IMR-90 (cell line): ENCODE data around the gene FGF12. TPM values are rescaled to one million over a fixed set of nuclear protein-coding genes. Genes with fewer than 3 reads are reported as not detected.

ENCODE experiments used
- ATAC-seq: fragments of 200-7000 bp; cut with Tn5 transposase; 2 replicates; pipeline ENCODE4 v1.9.1; 2020; ENCODE audit warnings: low read depth, mild to moderate bottlenecking, moderate library complexity
- BruUV-seq: library from RNA; stranded (reverse); fragments of 400-500 nt; replicated peaks from 2 replicates; lab custom pipeline; 2021; lab: Mats Ljungman, UMichigan
- CTCF ChIA-PET: fragments of 300-600 bp; formaldehyde crosslinking; extraction: SDS; loops from one replicate; lab custom pipeline; 2021; ENCODE audit warnings: antibody characterized with exemption; lab: Yijun Ruan, JAX
- POLR2A ChIA-PET: fragments of 300-600 bp; sonication (Branson Sonifier 250); formaldehyde crosslinking; loops from one replicate; lab custom pipeline; 2022; ENCODE audit warnings: antibody characterized with exemption; ENCODE audit not compliant: unreplicated experiment; lab: Charles Lee
- DNase-seq: peaks from one replicate; pipeline ENCODE4 v3.0.0; 2013
- H2AFZ ChIP-seq: replicated peaks from 2 replicates; pipeline ENCODE3; 2013; ENCODE audit warnings: low read length, mild to moderate bottlenecking; ENCODE audit not compliant: poor library complexity
- H2AK5ac ChIP-seq: 2 replicates; pipeline ENCODE4 v1.6.1; 2013; ENCODE audit warnings: low read depth, low read length, inconsistent platforms
- H2AK9ac ChIP-seq: replicated peaks from 2 replicates; pipeline ENCODE3; 2013; ENCODE audit warnings: mild to moderate bottlenecking, low read depth, low read length, moderate library complexity; ENCODE audit not compliant: poor library complexity
- H2BK120ac ChIP-seq: 2 replicates; pipeline ENCODE4 v1.6.1; 2013; ENCODE audit warnings: low read depth, low read length, inconsistent platforms
- H2BK15ac ChIP-seq: 3 replicates; pipeline ENCODE4 v1.6.1; 2013; ENCODE audit warnings: low read depth, low read length, inconsistent platforms
- H2BK20ac ChIP-seq: 2 replicates; pipeline ENCODE4 v1.6.1; 2013; ENCODE audit warnings: low read depth, mild to moderate bottlenecking, inconsistent platforms, low read length, moderate library complexity
- H2BK5ac ChIP-seq: 2 replicates; pipeline ENCODE4 v1.6.1; 2013; ENCODE audit warnings: mild to moderate bottlenecking, low read depth, low read length, inconsistent platforms; ENCODE audit not compliant: poor library complexity, severe bottlenecking
- H3K14ac ChIP-seq: replicated peaks from 2 replicates; pipeline ENCODE4 v1.6.1; 2013; ENCODE audit warnings: low read depth, low read length, inconsistent platforms
- H3K18ac ChIP-seq: 2 replicates; pipeline ENCODE4 v1.6.1; 2013; ENCODE audit warnings: low read depth, low read length, control low read depth
- H3K23ac ChIP-seq: 2 replicates; pipeline ENCODE4 v1.6.1; 2013; ENCODE audit warnings: low read depth, low read length, inconsistent platforms
- H3K27ac ChIP-seq: 2 replicates; pipeline ENCODE4 v1.5.1; 2013; ENCODE audit warnings: mild to moderate bottlenecking, control low read depth, low read length; ENCODE audit not compliant: insufficient read depth
- H3K27me3 ChIP-seq: 2 replicates; pipeline ENCODE4 v1.6.1; 2013; ENCODE audit warnings: low read length; ENCODE audit not compliant: control insufficient read depth, insufficient read depth
- H3K36me3 ChIP-seq: 2 replicates; pipeline ENCODE4 v1.6.1; 2013; ENCODE audit warnings: low read length, mixed read lengths; ENCODE audit not compliant: control insufficient read depth, insufficient read depth
- H3K4ac ChIP-seq: 2 replicates; pipeline ENCODE4 v1.6.1; 2013; ENCODE audit warnings: low read depth, low read length, inconsistent platforms
- H3K4me1 ChIP-seq: 2 replicates; pipeline ENCODE4 v1.6.1; 2013; ENCODE audit warnings: low read length, mixed read lengths; ENCODE audit not compliant: control insufficient read depth, insufficient read depth
- H3K4me2 ChIP-seq: 2 replicates; pipeline ENCODE4 v1.6.1; 2013; ENCODE audit warnings: low read depth, mild to moderate bottlenecking, control low read depth, low read length, moderate library complexity
- H3K4me3 ChIP-seq: 2 replicates; pipeline ENCODE4 v1.5.1; 2013; ENCODE audit warnings: low read depth, mild to moderate bottlenecking, control low read depth, low read length, moderate library complexity; ENCODE audit not compliant: insufficient read depth
- H3K56ac ChIP-seq: 2 replicates; pipeline ENCODE4 v1.6.1; 2013; ENCODE audit warnings: low read length, inconsistent platforms; ENCODE audit not compliant: insufficient read depth; ENCODE audit errors: extremely low read depth
- H3K79me1 ChIP-seq, 2 experiments: 2 replicates each; pipeline ENCODE4 v1.6.1; 2013; ENCODE audit warnings: low read length in 2 of 2, inconsistent platforms in 1 of 2, low read depth in 1 of 2
- H3K9ac ChIP-seq: 2 replicates; pipeline ENCODE4 v1.6.1; 2013; ENCODE audit warnings: low read depth, low read length, control low read depth
- H3K9me1 ChIP-seq: 2 replicates; pipeline ENCODE4 v1.6.1; 2013; ENCODE audit warnings: low read length, inconsistent platforms; ENCODE audit not compliant: insufficient read depth
- H3K9me3 ChIP-seq: 2 replicates; pipeline ENCODE4 v1.6.1; 2013; ENCODE audit warnings: low read length; ENCODE audit not compliant: control insufficient read depth, insufficient read depth
- H4K20me1 ChIP-seq: 2 replicates; pipeline ENCODE4 v1.6.1; 2013; ENCODE audit warnings: low read length, inconsistent platforms; ENCODE audit not compliant: insufficient read depth
- H4K5ac ChIP-seq: 2 replicates; pipeline ENCODE4 v1.6.1; 2013; ENCODE audit warnings: mild to moderate bottlenecking, low read depth, low read length, control low read depth
- H4K8ac ChIP-seq, 2 experiments: 2 replicates each; pipeline ENCODE4 v1.6.1; 2013; ENCODE audit warnings: low read depth in 2 of 2, low read length in 2 of 2, control low read depth in 1 of 2, inconsistent platforms in 1 of 2
- H4K91ac ChIP-seq: 2 replicates; pipeline ENCODE4 v1.6.1; 2013; ENCODE audit warnings: low read depth, low read length, inconsistent platforms; ENCODE audit not compliant: insufficient read depth
- BHLHE40 ChIP-seq: fragments of 150-350 bp; IDR thresholded peaks from 2 replicates; pipeline ENCODE4 v1.6.1; 2016; ENCODE audit warnings: mild to moderate bottlenecking, low read depth, low read length
- CEBPB ChIP-seq: IDR thresholded peaks from 2 replicates; pipeline ENCODE4 v1.6.1; 2012; ENCODE audit warnings: low read depth, low read length, improper control_type of control experiment
- CHD1 ChIP-seq: IDR thresholded peaks from 2 replicates; pipeline ENCODE4 v1.6.1; 2012; ENCODE audit warnings: low read depth, low read length, improper control_type of control experiment
- ELK1 ChIP-seq: fragments of 150-350 bp; IDR thresholded peaks from 2 replicates; pipeline ENCODE4 v1.6.1; 2016; ENCODE audit warnings: low read depth, mild to moderate bottlenecking, low read length, moderate library complexity, borderline replicate concordance
- MAFK ChIP-seq: IDR thresholded peaks from 2 replicates; pipeline ENCODE4 v1.6.1; 2012; ENCODE audit warnings: low read depth, low read length, improper control_type of control experiment
- MAZ ChIP-seq: IDR thresholded peaks from 2 replicates; pipeline ENCODE4 v1.6.1; 2012; ENCODE audit warnings: low read depth, mild to moderate bottlenecking, low read length, improper control_type of control experiment, moderate library complexity, borderline replicate concordance
- MXI1 ChIP-seq: IDR thresholded peaks from 2 replicates; pipeline ENCODE4 v1.6.1; 2012; ENCODE audit warnings: low read depth, mild to moderate bottlenecking, low read length, moderate library complexity, borderline replicate concordance
- NFE2L2 ChIP-seq: fragments of 150-350 bp; IDR thresholded peaks from 2 replicates; pipeline ENCODE4 v1.6.1; 2016; ENCODE audit warnings: low read depth, mild to moderate bottlenecking, low read length
- POLR2A ChIP-seq: IDR thresholded peaks from 2 replicates; pipeline ENCODE4 v1.6.1; 2012; ENCODE audit warnings: mild to moderate bottlenecking, low read depth, low read length
- RAD21 ChIP-seq: IDR thresholded peaks from 2 replicates; pipeline ENCODE4 v1.6.1; 2012; ENCODE audit warnings: low read length, improper control_type of control experiment
- RCOR1 ChIP-seq: IDR thresholded peaks from 2 replicates; pipeline ENCODE4 v1.6.1; 2012; ENCODE audit warnings: mild to moderate bottlenecking, low read length, improper control_type of control experiment; ENCODE audit not compliant: insufficient replicate concordance
- SMC3 ChIP-seq: fragments of 150-350 bp; IDR thresholded peaks from 2 replicates; pipeline ENCODE4 v1.6.1; 2016; ENCODE audit warnings: low read depth, mild to moderate bottlenecking, antibody characterized with exemption, low read length, moderate library complexity
- WGBS, 2 experiments: methylation state at CpG; one replicate each; pipeline versions ENCODE4 v1.1.5 to v1.1.7; 2013; ENCODE audit warnings: missing lambda C conversion rate in 2 of 2; ENCODE audit not compliant: insufficient read length in 1 of 2; ENCODE audit errors: extremely low coverage in 2 of 2; 5-methylcytosine and 5-hydroxymethylcytosine counted together
- dilution Hi-C: fragments of 300-500 bp; cut with HindIII; formaldehyde crosslinking; loops from one replicate; pipeline ENCODE4 v1.14.3; 2018; ENCODE audit warnings: low sequenced_read_pairs; ENCODE audit not compliant: unreplicated experiment
- in situ Hi-C: fragments of 300-500 bp; cut with MboI; formaldehyde crosslinking; loops from 3 replicates; pipeline ENCODE4 v1.14.3; 2019; ENCODE audit warnings: low sequenced_read_pairs, inconsistent platforms, mixed read lengths
- intact Hi-C: fragments of 100-400 bp; cut with micrococcal nuclease; formaldehyde crosslinking; loops from 2 replicates; pipeline ENCODE4 v1.10.0; 2022
- polyA plus RNA-seq, 3 experiments: library from polyadenylated mRNA; depleted of rRNA; stranded (reverse); fragments of >200 nt; gene quantifications; 2 replicates each; pipeline ENCODE4 v1.2.3, GENCODE V29; 2012; ENCODE audit warnings: low replicate concordance in 1 of 3
- total RNA-seq: library from RNA; depleted of rRNA; stranded (reverse); fragments of >200 nt; gene quantifications from 2 replicates; pipeline ENCODE4 v1.2.3, GENCODE V29; 2012

Gene FGF12
- total and polyA plus RNA-seq, 2 of the 4 experiments (the other 2 are of a cell fraction) = not detected

DNA sequence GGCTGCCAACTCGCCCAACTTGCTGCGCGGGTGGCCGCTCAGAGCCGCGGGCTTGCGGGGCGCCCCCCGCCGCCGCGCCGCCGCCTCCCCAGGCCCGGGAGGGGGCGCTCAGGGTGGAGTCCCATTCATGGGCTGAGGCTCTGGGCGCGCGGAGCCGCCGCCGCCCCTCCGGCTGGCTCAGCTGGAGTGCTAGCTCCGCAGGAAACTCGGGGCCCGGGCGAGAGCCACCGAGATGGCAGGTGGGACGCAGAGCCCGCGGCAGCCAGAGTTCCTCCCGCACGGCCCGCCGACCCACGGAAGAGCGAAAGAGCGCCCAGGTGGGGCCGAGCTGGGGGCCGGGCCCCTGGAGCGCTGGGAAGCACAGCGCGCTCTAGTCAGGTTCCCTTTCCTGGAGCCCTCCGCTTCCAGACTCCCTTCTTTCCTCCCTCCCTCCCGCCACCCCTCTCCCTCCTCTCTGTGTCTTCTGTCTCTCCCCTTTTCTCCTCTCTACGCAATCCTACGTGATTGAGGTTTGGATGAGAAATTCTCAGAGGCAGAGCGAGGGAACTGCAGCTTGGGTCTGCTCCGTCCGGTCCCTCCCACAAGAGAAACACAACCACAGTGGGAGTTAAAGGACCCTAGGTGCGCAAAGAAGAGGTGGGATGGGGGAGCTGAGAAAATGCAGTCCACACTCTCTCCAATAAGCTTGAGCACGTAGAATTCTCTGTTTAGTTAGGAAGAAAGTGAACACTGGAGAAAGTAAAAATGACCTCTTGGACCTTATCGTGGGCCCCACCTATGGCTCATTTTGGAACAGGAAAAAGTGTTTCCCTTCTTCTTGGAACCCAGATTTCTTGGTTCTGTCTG, 317.3 kb downstream of the FGF12 start:
- Histone ChIP-seq H3K4me2 (no peak overlapping the region), H3K27me3 (peaks cover 10% of the 10 kb centered on the region; the same call in 1 of the 2 replicates), H4K91ac (no peak overlapping the region), H2AK5ac (no peak overlapping the region), H3K14ac (no peak overlapping the region), H2BK20ac (no peak overlapping the region), H3K4ac (no peak overlapping the region), H4K8ac (no peak overlapping the region), H4K20me1 (no peaks in the 10 kb centered on the region), H3K36me3 (no peaks in the 10 kb centered on the region), H3K4me3 (no peak overlapping the region), H3K9me3 (no peaks in the 10 kb centered on the region), H3K56ac (no peak overlapping the region), H3K9ac (no peak overlapping the region), H3K18ac (no peak overlapping the region), H3K23ac (no peak overlapping the region), H2AK9ac (no peak overlapping the region), H4K5ac (no peak overlapping the region), H3K79me1 (no peaks in the 10 kb centered on the region), H2BK120ac (no peak overlapping the region), H2BK15ac (no peak overlapping the region), H2AFZ (no peak overlapping the region), H2BK5ac (no peak overlapping the region), H3K4me1 (no peaks in the 10 kb centered on the region), H3K27ac (no peak overlapping the region), H3K9me1 (no peaks in the 10 kb centered on the region)
- ChIA-PET POLR2A (no interaction called here), CTCF (no interaction called here)
- WGBS, 2 experiments = 5% methylated on average over 6 of the region's 53 CpGs; no CpG with 5 or more reads in 1 of the 2 experiments
- in situ Hi-C loops = no loop called here
- ATAC-seq (no peak), DNase-seq (no peak)
- dilution Hi-C loops = no loop called here
- intact Hi-C loops = no loop called here
- BruUV-seq = no TSS peak
- TF ChIP-seq POLR2A = no peak
- TF ChIP-seq NFE2L2 = no peak
- no peak for TF ChIP-seq MAZ
- no peak for TF ChIP-seq BHLHE40
- no peak for TF ChIP-seq CHD1
- no peak for TF ChIP-seq MAFK
- no peak for TF ChIP-seq CEBPB
- TF ChIP-seq ELK1 = no peak
- TF ChIP-seq RAD21 = no peak
- TF ChIP-seq SMC3 = no peak
- no peak for TF ChIP-seq RCOR1
- no peak for TF ChIP-seq MXI1
